Astrocyte of the hippocampus (primary cell): Measurements from ENCODE around the gene OR6Y1.

Source experiments
- DNase-seq: peaks from one replicate; pipeline ENCODE4 v3.0.0; 2011; ENCODE audit warnings: low read depth, low spot score

Gene OR6Y1

GRCh38 chr1:158554352-158554751, at the start of gene OR6Y1:
TSS of gene OR6Y1 (minus strand) at chr1:158554405. CDS start at chr1:158548105, 6,300 bp downstream.
- no peak for DNase-seq

GRCh38 chr1:158600735-158601134, 46.5 kb upstream of the OR6Y1 start:
- no peak for DNase-seq

- DNase-seq, result no peak
Observed at GRCh38 chr1:158586942-158587341, 32.7 kb upstream of the OR6Y1 start.

GRCh38 chr1:158583962-158584361, 29.8 kb upstream of the OR6Y1 start:
- DNase-seq, result no peak

GRCh38 chr1:158579733-158580132, 25.5 kb upstream of the OR6Y1 start, which contains the start of gene OR10X1:
TSS of gene OR10X1 (minus strand) at chr1:158579899. CDS start at chr1:158579899, 0 bp downstream.
- DNase-seq, result no peak

GRCh38 chr1:158577561-158577960, 23.4 kb upstream of the OR6Y1 start:
- DNase-seq, result no peak

GRCh38 chr1:158572226-158572625, 18.0 kb upstream of the OR6Y1 start:
- DNase-seq, result no peak

- no peak for DNase-seq
Observed at GRCh38 chr1:158570480-158570879, 16.3 kb upstream of the OR6Y1 start, which contains the start of gene OR6P1. TSS of gene OR6P1 (minus strand) at chr1:158570580. CDS start at chr1:158563604, 6,976 bp downstream.

- no peak for DNase-seq
Observed at GRCh38 chr1:158564608-158565007, 10.4 kb upstream of the OR6Y1 start.

GRCh38 chr1:158563853-158564252, 9.6 kb upstream of the OR6Y1 start:
- DNase-seq, result no peak

GRCh38 chr1:158559696-158560095, 5.5 kb upstream of the OR6Y1 start:
- DNase-seq, result no peak

- DNase-seq, result no peak
Observed at GRCh38 chr1:158552296-158552695, 1.9 kb downstream of the OR6Y1 start.

GRCh38 chr1:158547533-158547932, 6.7 kb downstream of the OR6Y1 start:
- DNase-seq, result no peak

GRCh38 chr1:158537609-158538008, 16.6 kb downstream of the OR6Y1 start:
- no peak for DNase-seq

GRCh38 chr1:158534496-158534895, 19.7 kb downstream of the OR6Y1 start:
- no peak for DNase-seq

GRCh38 chr1:158527190-158527815, 26.9 kb downstream of the OR6Y1 start:
- peak; percentile 21 for DNase-seq

- no peak for DNase-seq
Observed at GRCh38 chr1:158521666-158522058, 32.5 kb downstream of the OR6Y1 start.

- DNase-seq, result no peak
Observed at GRCh38 chr1:158520955-158521665, 33.1 kb downstream of the OR6Y1 start.

GRCh38 chr1:158520021-158520420, 34.2 kb downstream of the OR6Y1 start:
- DNase-seq, result no peak

- no peak for DNase-seq
Observed at GRCh38 chr1:158516966-158517365, 37.2 kb downstream of the OR6Y1 start.

- DNase-seq, result peak; percentile 0
Observed at GRCh38 chr1:158509471-158510156, 44.6 kb downstream of the OR6Y1 start.

- DNase-seq, result no peak
Observed at GRCh38 chr1:158507511-158507910, 46.7 kb downstream of the OR6Y1 start.
